Tibial artery (tissue), 4 donors: ENCODE data around the gene TLNRD1.
"Not testable (repeated sequence)": the region's sequence is repeated elsewhere in the genome, so short reads cannot be mapped to it uniquely, and the experiment has no call there.

Experiments used
- DNase-seq, 2 donors: peaks; one replicate each; pipeline ENCODE4 v3.0.0-alpha.2; 2019
- H3K27ac ChIP-seq, 2 donors: fragments of 200-600 bp; sonication (generic) in 1 of 2; 1 replicate in 1 of 2; 2 replicates in 1 of 2; pipeline ENCODE4 v1.5.1; 2018 to 2019; ENCODE audit warnings: mild to moderate bottlenecking in 1 of 2
- H3K27me3 ChIP-seq, 2 donors: fragments of 200-600 bp; sonication (generic) in 1 of 2; one replicate each; pipeline versions ENCODE4 v1.5.1 to v1.6.0; 2016 to 2019
- H3K36me3 ChIP-seq, 3 donors: fragments of 200-600 bp; sonication (generic) in 2 of 3; one replicate each; pipeline ENCODE4 v1.5.1; 2016 to 2019; ENCODE audit warnings: mild to moderate bottlenecking in 2 of 3
- H3K4me1 ChIP-seq, 4 donors: fragments of 200-600 bp; sonication (generic) in 2 of 4; 1 replicate in 3 of 4; 2 replicates in 1 of 4; pipeline ENCODE4 v1.5.1; 2016 to 2019
- H3K4me3 ChIP-seq, 2 donors: fragments of 200-600 bp; sonication (generic) in 1 of 2; 1 replicate in 1 of 2; 2 replicates in 1 of 2; pipeline ENCODE4 v1.5.1; 2018 to 2019; ENCODE audit warnings: mild to moderate bottlenecking in 2 of 2
- H3K9me3 ChIP-seq, 3 donors: fragments of 200-600 bp; sonication (generic) in 1 of 3; one replicate each; pipeline ENCODE4 v1.5.1; 2016 to 2019
- CTCF ChIP-seq, 2 experiments: fragments of 200-600 bp in 1 of 2; fragments of 450-650 bp in 1 of 2; IDR thresholded peaks; one replicate each; pipeline ENCODE4 v1.5.1; 2017 to 2019; ENCODE audit warnings: antibody characterized with exemption in 2 of 2, mild to moderate bottlenecking in 1 of 2, moderate library complexity in 1 of 2
- intact Hi-C: fragments of 100-400 bp; cut with DNase I; formaldehyde crosslinking; loops from one replicate; pipeline ENCODE4 v1.15.0; 2023; ENCODE audit warnings: low total_unique reads

The TLNRD1 gene

GRCh38 chr15:80957556-80957955 lies 43.2 kb upstream of the TLNRD1 start:
- peak in 1 of 2 donors; percentile 3 for DNase-seq

DNA sequence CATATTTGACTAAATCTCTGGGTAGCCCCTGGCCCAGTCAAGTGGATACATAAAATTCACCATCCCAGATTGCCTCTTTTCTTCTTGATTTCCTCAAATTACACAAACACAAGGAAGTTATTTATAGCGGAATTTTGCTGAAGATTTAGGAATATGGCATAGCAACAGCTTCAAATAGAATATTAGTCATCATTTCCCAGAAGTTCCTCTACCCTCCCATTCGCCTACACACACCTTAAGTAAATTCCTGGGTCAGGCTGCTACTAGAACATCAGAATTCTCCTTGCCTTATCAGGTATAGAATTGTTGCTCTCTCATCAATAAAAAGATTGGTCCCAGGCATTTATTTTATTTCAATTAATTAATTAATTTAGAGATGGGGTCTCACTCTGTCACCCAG lies 42.7 kb upstream of the TLNRD1 start:
- intact Hi-C loops, result no loop called here
- no peak overlapping the region for H3K27ac ChIP-seq
- H3K27me3 ChIP-seq, result no peaks in the 10 kb centered on the region
- peaks cover 3 to 22% (median 22%) of the 10 kb centered on the region in 3 donors for H3K36me3 ChIP-seq
- no peaks in the 10 kb centered on the region for H3K9me3 ChIP-seq
- no peak for DNase-seq
- H3K4me3 ChIP-seq, result no peak overlapping the region
- no peak for TF ChIP-seq CTCF (IDR thresholded peaks at IDR 0.05)
- peaks cover 0 to 10% (median 2%) of the 10 kb centered on the region in 4 donors for H3K4me1 ChIP-seq

More at GRCh38 chr15:80957556-80957955, 43.2 kb upstream of the TLNRD1 start:
- Histone ChIP-seq H3K36me3 (peaks cover 3 to 27% (median 22%) of the 10 kb centered on the region in 3 donors), H3K4me1 (peaks cover 0 to 10% (median 2%) of the 10 kb centered on the region in 4 donors), H3K27me3 (no peaks in the 10 kb centered on the region), H3K4me3 (no peak overlapping the region), H3K27ac (no peak overlapping the region), H3K9me3 (no peaks in the 10 kb centered on the region)
- intact Hi-C loops, result no loop called here
- TF ChIP-seq CTCF (IDR thresholded peaks at IDR 0.05), result no peak

DNA sequence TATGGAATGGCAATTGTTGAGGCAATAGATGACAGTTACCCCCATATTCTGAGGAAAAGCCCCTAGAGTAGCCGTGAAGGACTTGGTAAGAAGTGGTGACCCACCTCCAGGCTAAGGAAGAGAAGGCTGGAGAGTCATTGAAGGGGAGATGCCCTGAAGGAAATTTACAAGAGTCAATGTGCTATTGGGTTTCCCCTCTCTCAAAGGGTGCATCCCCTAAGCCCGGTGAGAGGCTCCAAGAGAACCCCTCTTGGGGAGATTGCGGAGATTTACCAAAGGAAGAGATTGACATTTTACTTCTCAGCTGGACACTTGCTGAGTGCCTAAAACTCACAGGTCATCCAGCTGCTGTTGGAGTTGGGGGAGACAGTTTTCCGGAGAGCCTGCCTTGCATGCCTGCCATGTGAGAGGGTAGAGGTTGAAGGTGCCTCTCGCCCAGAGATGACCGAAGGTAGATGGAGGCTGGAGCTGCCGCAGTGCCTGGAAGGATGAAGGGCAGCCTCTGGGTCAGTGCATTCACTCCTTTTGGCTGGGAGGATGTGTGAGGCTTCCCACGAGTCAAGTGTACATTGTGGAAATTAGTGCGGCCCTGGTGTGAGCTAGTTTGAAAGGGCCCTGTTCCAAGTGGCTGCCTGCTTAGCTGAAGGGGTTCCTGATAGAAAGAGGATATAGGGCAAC lies 41.8 kb upstream of the TLNRD1 start:
- TF ChIP-seq CTCF (IDR thresholded peaks at IDR 0.05), result no peak
- Histone ChIP-seq H3K36me3 (peaks cover 3 to 22% (median 15%) of the 10 kb centered on the region in 3 donors), H3K9me3 (no peaks in the 10 kb centered on the region), H3K27me3 (no peaks in the 10 kb centered on the region), H3K27ac (no peak overlapping the region), H3K4me1 (peaks cover 0 to 10% (median 2%) of the 10 kb centered on the region in 4 donors), H3K4me3 (no peak overlapping the region)
- intact Hi-C loops, result no loop called here
- DNase-seq, result peak in 1 of 2 donors; percentile 31

DNA sequence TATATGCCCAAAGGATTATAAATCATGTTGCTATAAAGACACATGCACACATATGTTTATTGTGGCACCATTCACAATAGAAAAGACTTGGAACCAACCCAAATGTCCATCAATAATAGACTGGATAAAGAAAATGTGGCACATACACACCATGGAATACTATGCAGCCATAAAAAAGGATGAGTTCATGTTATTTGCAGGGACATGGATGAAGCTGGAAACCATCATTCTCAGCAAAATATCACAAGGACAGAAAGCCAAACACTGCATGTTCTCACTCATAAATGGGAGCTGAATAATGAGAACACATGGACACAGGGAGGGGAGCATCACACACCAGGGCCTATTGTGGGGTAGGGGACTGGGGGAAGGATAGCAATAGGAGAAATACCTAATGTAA lies 35.3 kb upstream of the TLNRD1 start:
- not testable (repeated sequence) for H3K4me3 ChIP-seq, H3K27me3 ChIP-seq, H3K9me3 ChIP-seq, DNase-seq, H3K27ac ChIP-seq
- Histone ChIP-seq H3K36me3 (peaks cover 6 to 32% (median 27%) of the 10 kb centered on the region in 3 donors), H3K4me1 (peaks cover 0 to 11% (median 0%) of the 10 kb centered on the region in 4 donors)
- intact Hi-C loops, result loop anchor here (5.0 to 10.0 kb wide), 3 partner anchors 188 to 511 kb away; partner anchors contain the start of gene CEMIP

DNA sequence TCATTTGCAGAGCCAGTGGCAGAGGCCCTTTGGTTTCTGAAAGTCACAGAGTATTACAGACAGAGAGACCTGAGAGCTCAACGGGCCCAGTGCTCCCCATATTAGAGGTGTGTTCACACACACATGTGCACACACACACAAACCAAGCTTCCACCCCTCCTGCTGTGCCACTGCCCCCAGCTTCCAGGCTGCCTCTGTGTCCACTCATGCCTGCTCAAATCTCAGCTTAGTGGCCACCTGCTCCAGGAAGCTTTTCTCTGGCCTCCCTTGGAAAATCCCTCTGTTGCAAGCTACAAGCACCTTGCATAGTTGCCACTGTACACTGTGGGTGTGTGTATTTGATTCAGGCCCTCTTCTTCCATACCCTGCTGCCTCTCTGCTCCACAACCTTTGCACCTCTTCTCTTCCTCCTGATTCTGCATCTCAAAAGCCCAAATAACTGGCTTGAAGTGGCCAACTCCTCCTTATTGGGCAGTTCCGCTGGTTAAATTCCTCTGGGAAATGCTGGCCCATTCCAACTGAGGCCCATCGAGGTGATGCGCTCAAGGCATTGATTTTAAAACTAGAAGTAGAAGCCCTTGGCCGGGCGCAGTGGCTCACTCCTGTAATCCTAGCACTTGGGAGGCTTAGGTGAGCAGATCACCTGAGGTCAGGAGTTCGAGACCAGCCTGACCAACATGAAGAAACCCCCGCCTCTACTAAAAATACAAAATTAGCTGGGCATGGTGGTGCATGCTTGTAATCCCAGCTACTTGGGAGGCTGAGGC lies 34.1 kb upstream of the TLNRD1 start:
- DNase-seq, result no peak
- Histone ChIP-seq H3K4me1 (peaks cover 0 to 11% (median 0%) of the 10 kb centered on the region in 4 donors), H3K27me3 (no peaks in the 10 kb centered on the region), H3K9me3 (peaks cover 0 to 6% (median 0%) of the 10 kb centered on the region in 3 donors), H3K27ac (no peak overlapping the region), H3K4me3 (no peak overlapping the region), H3K36me3 (peaks cover 6 to 28% (median 27%) of the 10 kb centered on the region in 3 donors)
- intact Hi-C loops, result loop anchor here (2.0 to 10.0 kb wide), 4 partner anchors 164 to 512 kb away; partner anchors contain the start of gene CEMIP
- TF ChIP-seq CTCF (IDR thresholded peaks at IDR 0.05), result no peak

- Histone ChIP-seq H3K4me1 (peaks cover 0 to 11% (median 0%) of the 10 kb centered on the region in 4 donors), H3K9me3 (peaks cover 0 to 6% (median 0%) of the 10 kb centered on the region in 3 donors), H3K4me3 (no peak overlapping the region), H3K36me3 (peaks cover 6 to 33% (median 28%) of the 10 kb centered on the region in 3 donors), H3K27ac (no peak overlapping the region), H3K27me3 (no peaks in the 10 kb centered on the region)
- intact Hi-C loops, result loop anchor here (2.0 to 10.0 kb wide), 4 partner anchors 165 to 513 kb away; partner anchors contain the start of gene CEMIP
- TF ChIP-seq CTCF (IDR thresholded peaks at IDR 0.05), result no peak
- DNase-seq, result no peak
These were observed 33.3 kb upstream of the TLNRD1 start for GRCh38 chr15:80967451-80967850.
